Naive thymus-derived CD4-positive, alpha-beta T cell (primary cell): ENCODE data around the gene SMS. TPM values are rescaled to one million over a fixed set of nuclear protein-coding genes. Genes with fewer than 3 reads are reported as not detected.
A peak's percentile ranks its signal among the peaks of the same experiment; 100 is the strongest.

ENCODE experiments used
- ATAC-seq: fragments of 150-1000 bp; cut with Tn5 transposase; 2 replicates; pipeline ENCODE4 v1.10.0; 2021; ENCODE audit warnings: mild to moderate bottlenecking, moderate library complexity
- CTCF ChIA-PET: fragments of 350-600 bp; sonication (Branson Sonifier 250); formaldehyde crosslinking; loops from one replicate; lab custom pipeline; 2021; ENCODE audit warnings: antibody characterized with exemption; lab: Charles Lee
- POLR2A ChIA-PET: fragments of 350-600 bp; sonication (Branson Sonifier 250); formaldehyde crosslinking; loops from one replicate; lab custom pipeline; 2021; ENCODE audit warnings: antibody characterized with exemption, inconsistent platforms; lab: Charles Lee
- DNase-seq, 9 donors: peaks; one replicate each; pipeline versions ENCODE4 v3.0.0 to v3.0.0-alpha.2; 2020 to 2022; ENCODE audit warnings: mixed read lengths in 1 of 9
- H3K27ac ChIP-seq: one replicate; pipeline ENCODE4 v1.7.0; 2013; ENCODE audit warnings: mild to moderate bottlenecking, low read depth, low read length, moderate library complexity
- H3K27me3 ChIP-seq, 2 donors: one replicate each; pipeline ENCODE4 v1.7.0; 2013; ENCODE audit warnings: low read length in 2 of 2, mild to moderate bottlenecking in 2 of 2, moderate library complexity in 2 of 2; ENCODE audit not compliant: control insufficient read depth in 2 of 2, insufficient read depth in 2 of 2
- H3K36me3 ChIP-seq, 3 experiments: 1 replicate in 2 of 3; 2 replicates in 1 of 3; pipeline ENCODE4 v1.7.0; 2013; ENCODE audit warnings: low read length in 3 of 3, mild to moderate bottlenecking in 3 of 3, moderate library complexity in 1 of 3; ENCODE audit not compliant: insufficient read depth in 3 of 3, control insufficient read depth in 2 of 3
- H3K4me1 ChIP-seq, 2 donors: one replicate each; pipeline ENCODE4 v1.7.0; 2013; ENCODE audit warnings: low read length in 2 of 2, mild to moderate bottlenecking in 2 of 2, moderate library complexity in 1 of 2; ENCODE audit not compliant: control insufficient read depth in 2 of 2, insufficient read depth in 2 of 2
- H3K4me3 ChIP-seq: 2 replicates; pipeline ENCODE4 v1.7.0; 2013; ENCODE audit warnings: mild to moderate bottlenecking, low read length
- H3K9me3 ChIP-seq, 3 experiments: 1 replicate in 2 of 3; 2 replicates in 1 of 3; pipeline ENCODE4 v1.7.0; 2013; ENCODE audit warnings: low read length in 3 of 3; ENCODE audit not compliant: control insufficient read depth in 2 of 3
- H3K27ac Mint-ChIP-seq, 9 donors: one replicate each; pipeline ENCODE4 v1.8.0; 2020 to 2022; ENCODE audit warnings: mixed read lengths in 9 of 9, mild to moderate bottlenecking in 8 of 9, moderate library complexity in 5 of 9, inconsistent platforms in 2 of 9
- H3K27me3 Mint-ChIP-seq, 5 donors: one replicate each; pipeline ENCODE4 v1.8.0; 2021 to 2022; ENCODE audit warnings: mixed read lengths in 5 of 5, mild to moderate bottlenecking in 1 of 5
- H3K36me3 Mint-ChIP-seq, 5 donors: one replicate each; pipeline ENCODE4 v1.8.0; 2020 to 2022; ENCODE audit warnings: mixed read lengths in 5 of 5, mild to moderate bottlenecking in 3 of 5, inconsistent platforms in 1 of 5
- H3K4me1 Mint-ChIP-seq, 7 donors: one replicate each; pipeline ENCODE4 v1.8.0; 2020 to 2022; ENCODE audit warnings: mixed read lengths in 7 of 7, mild to moderate bottlenecking in 3 of 7, inconsistent platforms in 1 of 7
- H3K4me3 Mint-ChIP-seq, 10 donors: one replicate each; pipeline ENCODE4 v1.8.0; 2020 to 2022; ENCODE audit warnings: mild to moderate bottlenecking in 10 of 10, mixed read lengths in 10 of 10, moderate library complexity in 6 of 10, inconsistent platforms in 2 of 10
- H3K9me3 Mint-ChIP-seq, 11 donors: one replicate each; pipeline ENCODE4 v1.8.0; 2020 to 2022; ENCODE audit warnings: mixed read lengths in 11 of 11, mild to moderate bottlenecking in 4 of 11, inconsistent platforms in 1 of 11, moderate library complexity in 1 of 11
- intact Hi-C, 2 donors: fragments of 100-400 bp; cut with micrococcal nuclease; formaldehyde crosslinking; loops; one replicate each; pipeline ENCODE4 v1.15.1; 2023
- polyA plus RNA-seq, 2 donors: library from polyadenylated mRNA; unstranded; fragments of 300-500 nt; fragmentation: Illumina TruSeq; gene quantifications; one replicate each; pipeline ENCODE4 v1.2.3, GENCODE V29; 2021
- total RNA-seq, 6 experiments: library from RNA in 5 of 6; stranded (reverse) in 5 of 6; gene quantifications; 1 replicate in 5 of 6; 2 replicates in 1 of 6; pipeline ENCODE4 v1.2.3 and lab custom pipeline; 2021 to 2026

Gene SMS
- total and polyA plus RNA-seq, 7 experiments from 2014 or later: 14.7 to 57.4 (median 20.4) TPM

DNA sequence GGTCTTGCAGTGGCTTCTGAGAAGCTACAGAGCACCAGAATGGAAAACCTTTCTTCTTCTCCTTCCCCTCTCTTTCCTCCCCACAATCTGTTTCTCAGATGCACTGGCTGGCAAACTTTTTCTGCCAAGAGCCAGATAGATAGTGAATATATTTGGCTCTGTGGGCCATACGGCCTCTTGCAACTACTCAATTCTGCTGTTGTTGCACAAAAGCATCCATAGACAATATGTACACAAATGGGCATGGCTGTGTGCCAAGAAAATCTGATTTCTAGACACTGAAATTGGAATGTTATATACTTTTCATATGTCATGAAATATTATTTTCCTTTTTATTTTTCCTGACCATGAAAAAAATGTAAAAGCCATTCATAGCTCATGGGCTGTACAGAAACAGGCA, 94.7 kb downstream of the SMS start:
- intact Hi-C loops: no loop called here
- no peaks in the 10 kb centered on the region for H3K4me1 Mint-ChIP-seq
- H3K36me3 Mint-ChIP-seq: no peaks in the 10 kb centered on the region
- Histone ChIP-seq H3K27ac (no peak overlapping the region), H3K4me1 (no peaks in the 10 kb centered on the region), H3K9me3 (no peaks in the 10 kb centered on the region), H3K27me3 (no peaks in the 10 kb centered on the region), H3K4me3 (no peak overlapping the region), H3K36me3 (no peaks in the 10 kb centered on the region)
- H3K27me3 Mint-ChIP-seq: no peaks in the 10 kb centered on the region
- H3K4me3 Mint-ChIP-seq: no peak overlapping the region
- CTCF ChIA-PET: no interaction called here
- POLR2A ChIA-PET: no interaction called here
- no peak for ATAC-seq
- DNase-seq: no peak
- no peak overlapping the region for H3K27ac Mint-ChIP-seq
- H3K9me3 Mint-ChIP-seq: no peaks in the 10 kb centered on the region

GRCh38 chrX:22037225-22037624, 96.7 kb downstream of the SMS start:
- Histone ChIP-seq H3K27ac (no peak overlapping the region), H3K4me3 (no peak overlapping the region), H3K27me3 (no peaks in the 10 kb centered on the region), H3K9me3 (no peaks in the 10 kb centered on the region), H3K4me1 (no peaks in the 10 kb centered on the region), H3K36me3 (no peaks in the 10 kb centered on the region)
- POLR2A ChIA-PET: no interaction called here
- ATAC-seq (no peak), DNase-seq (no peak)
- Mint-ChIP-seq H3K9me3 (no peaks in the 10 kb centered on the region), H3K4me3 (no peak overlapping the region), H3K27me3 (no peaks in the 10 kb centered on the region), H3K4me1 (no peaks in the 10 kb centered on the region), H3K36me3 (no peaks in the 10 kb centered on the region), H3K27ac (no peak overlapping the region)
- CTCF ChIA-PET: no interaction called here
- intact Hi-C loops: no loop called here

GRCh38 chrX:22037911-22038537, 97.5 kb downstream of the SMS start:
- H3K4me1 Mint-ChIP-seq: no peaks in the 10 kb centered on the region
- no peaks in the 10 kb centered on the region for H3K9me3 Mint-ChIP-seq
- Histone ChIP-seq H3K27ac (no peak overlapping the region), H3K9me3 (no peaks in the 10 kb centered on the region), H3K4me3 (no peak overlapping the region), H3K27me3 (no peaks in the 10 kb centered on the region), H3K36me3 (no peaks in the 10 kb centered on the region), H3K4me1 (no peaks in the 10 kb centered on the region)
- no peak overlapping the region for H3K4me3 Mint-ChIP-seq
- no peak overlapping the region for H3K27ac Mint-ChIP-seq
- no peaks in the 10 kb centered on the region for H3K36me3 Mint-ChIP-seq
- no peaks in the 10 kb centered on the region for H3K27me3 Mint-ChIP-seq
- ATAC-seq (no peak), DNase-seq (no peak)
- CTCF ChIA-PET: interaction anchor here (0.6 kb wide), 1 partner anchor 23 kb away, joined by 3 read pairs; no protein-coding TSS in a partner anchor
- POLR2A ChIA-PET: no interaction called here
- intact Hi-C loops: no loop called here

DNA sequence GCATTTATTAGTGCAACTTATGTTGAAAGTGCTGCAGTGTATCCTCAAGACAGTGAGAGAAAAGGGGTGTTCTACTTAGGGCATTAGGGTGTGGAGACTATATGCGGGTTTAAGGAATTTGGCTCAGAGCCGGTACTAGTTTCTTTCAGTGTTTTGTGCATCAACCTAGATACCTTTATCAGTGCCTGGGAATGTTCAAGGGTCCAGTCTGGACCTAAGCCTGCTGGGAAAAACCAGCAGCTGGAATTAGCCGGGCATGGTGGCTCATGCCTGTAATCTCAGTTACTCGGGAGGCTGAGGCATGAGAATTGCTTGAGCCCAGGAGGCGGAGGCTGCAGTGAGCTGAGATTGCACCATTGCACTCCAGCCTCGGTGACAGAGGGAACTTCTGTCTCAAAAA, 99.0 kb downstream of the SMS start:
- no peaks in the 10 kb centered on the region for H3K9me3 Mint-ChIP-seq
- H3K4me1 ChIP-seq: no peaks in the 10 kb centered on the region
- no peak overlapping the region for H3K27ac Mint-ChIP-seq
- no peaks in the 10 kb centered on the region for H3K4me1 Mint-ChIP-seq
- H3K4me3 Mint-ChIP-seq: no peak overlapping the region
- CTCF ChIA-PET: no interaction called here
- H3K36me3 Mint-ChIP-seq: no peaks in the 10 kb centered on the region
- H3K27ac ChIP-seq: no peak overlapping the region
- H3K27me3 ChIP-seq: no peaks in the 10 kb centered on the region
- H3K36me3 ChIP-seq: no peaks in the 10 kb centered on the region
- H3K27me3 Mint-ChIP-seq: no peaks in the 10 kb centered on the region
- no peaks in the 10 kb centered on the region for H3K9me3 ChIP-seq
- DNase-seq (no peak), ATAC-seq (no peak)
- no peak overlapping the region for H3K4me3 ChIP-seq
- intact Hi-C loops: no loop called here
- POLR2A ChIA-PET: no interaction called here

- Mint-ChIP-seq H3K4me3 (no peak overlapping the region), H3K27ac (no peak overlapping the region), H3K27me3 (no peaks in the 10 kb centered on the region), H3K36me3 (no peaks in the 10 kb centered on the region), H3K9me3 (no peaks in the 10 kb centered on the region), H3K4me1 (no peaks in the 10 kb centered on the region)
- Histone ChIP-seq H3K36me3 (no peaks in the 10 kb centered on the region), H3K4me3 (no peak overlapping the region), H3K27ac (no peak overlapping the region), H3K9me3 (no peaks in the 10 kb centered on the region), H3K4me1 (no peaks in the 10 kb centered on the region), H3K27me3 (no peaks in the 10 kb centered on the region)
- ChIA-PET POLR2A (no interaction called here), CTCF (no interaction called here)
- DNase-seq: no peak
- no peak for ATAC-seq
- intact Hi-C loops: no loop called here
These were observed 99.7 kb downstream of the SMS start for GRCh38 chrX:22040184-22040583.

DNA sequence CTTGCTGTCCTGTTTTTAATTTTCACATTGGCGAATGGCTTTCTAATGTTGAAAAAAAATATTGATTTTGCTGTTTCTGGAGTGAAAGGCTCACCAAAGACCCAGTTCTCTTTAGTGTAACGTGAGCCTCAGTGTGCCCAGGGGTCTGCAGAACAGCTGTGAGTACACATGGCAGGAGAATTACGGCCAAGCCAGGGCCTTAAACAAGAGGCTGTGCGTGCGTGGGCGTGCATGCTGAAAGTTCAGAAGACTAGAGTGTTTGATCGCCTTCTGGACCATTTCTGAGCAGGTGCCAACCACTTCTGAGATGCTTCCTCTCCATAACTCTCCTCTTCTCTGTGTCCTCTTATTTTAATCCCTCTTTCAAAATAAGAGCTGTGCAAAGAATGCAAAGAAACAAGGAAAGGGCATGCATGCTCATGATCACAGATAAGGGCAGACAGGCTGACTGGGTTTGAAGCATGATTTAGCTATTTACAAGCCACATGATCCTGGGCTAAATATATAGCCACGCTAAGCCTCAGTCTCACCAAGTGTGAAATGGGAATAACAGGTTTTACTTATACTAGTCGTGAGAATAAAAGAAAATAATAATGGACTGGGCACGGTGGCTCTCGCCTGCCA, 101.5 kb downstream of the SMS start:
- Histone ChIP-seq H3K27me3 (no peaks in the 10 kb centered on the region), H3K4me3 (no peak overlapping the region), H3K27ac (no peak overlapping the region), H3K36me3 (no peaks in the 10 kb centered on the region), H3K9me3 (no peaks in the 10 kb centered on the region), H3K4me1 (no peaks in the 10 kb centered on the region)
- H3K27ac Mint-ChIP-seq: no peak overlapping the region
- DNase-seq (no peak), ATAC-seq (no peak)
- ChIA-PET CTCF (no interaction called here), POLR2A (no interaction called here)
- H3K9me3 Mint-ChIP-seq: no peaks in the 10 kb centered on the region
- no peaks in the 10 kb centered on the region for H3K36me3 Mint-ChIP-seq
- no peaks in the 10 kb centered on the region for H3K27me3 Mint-ChIP-seq
- H3K4me3 Mint-ChIP-seq: no peak overlapping the region
- no peaks in the 10 kb centered on the region for H3K4me1 Mint-ChIP-seq
- intact Hi-C loops: no loop called here

DNA sequence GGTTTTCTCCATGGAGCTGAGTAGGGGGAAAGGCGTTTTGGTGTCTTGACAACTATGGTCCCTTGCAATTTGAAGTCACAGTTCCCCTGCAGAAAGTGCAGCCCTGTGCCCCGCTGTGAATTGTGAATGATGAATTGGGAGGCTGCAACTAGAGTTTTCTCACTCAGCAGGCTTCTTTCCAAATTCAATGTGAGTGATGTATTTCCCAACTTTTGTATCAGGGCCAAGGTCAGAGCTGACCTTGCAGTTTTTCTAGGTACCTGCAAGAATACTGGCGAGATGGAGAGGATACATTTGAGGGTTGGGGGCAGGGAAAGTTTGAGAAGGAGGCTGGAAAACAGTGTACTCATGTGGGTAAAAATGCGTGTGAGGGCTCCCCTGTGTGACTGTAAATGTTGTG, 103.4 kb downstream of the SMS start:
- Histone ChIP-seq H3K4me1 (no peaks in the 10 kb centered on the region), H3K36me3 (no peaks in the 10 kb centered on the region), H3K27me3 (no peaks in the 10 kb centered on the region), H3K4me3 (no peak overlapping the region), H3K9me3 (no peaks in the 10 kb centered on the region), H3K27ac (no peak overlapping the region)
- DNase-seq: no peak
- intact Hi-C loops: no loop called here
- Mint-ChIP-seq H3K4me3 (no peak overlapping the region), H3K9me3 (no peaks in the 10 kb centered on the region), H3K4me1 (no peaks in the 10 kb centered on the region), H3K36me3 (no peaks in the 10 kb centered on the region), H3K27me3 (no peaks in the 10 kb centered on the region), H3K27ac (peak overlapping the region in 1 of 9 donors; percentile 8)
- POLR2A ChIA-PET: no interaction called here
- no peak for ATAC-seq
- CTCF ChIA-PET: no interaction called here
